ENCODE measurements around the gene RELCH.

The RELCH gene

GRCh38 chr18:62347089-62347506 is 160.0 kb downstream of the RELCH start:
- no peak overlapping the region for H3K27ac ChIP-seq
- TF ChIP-seq, protein P1, sequence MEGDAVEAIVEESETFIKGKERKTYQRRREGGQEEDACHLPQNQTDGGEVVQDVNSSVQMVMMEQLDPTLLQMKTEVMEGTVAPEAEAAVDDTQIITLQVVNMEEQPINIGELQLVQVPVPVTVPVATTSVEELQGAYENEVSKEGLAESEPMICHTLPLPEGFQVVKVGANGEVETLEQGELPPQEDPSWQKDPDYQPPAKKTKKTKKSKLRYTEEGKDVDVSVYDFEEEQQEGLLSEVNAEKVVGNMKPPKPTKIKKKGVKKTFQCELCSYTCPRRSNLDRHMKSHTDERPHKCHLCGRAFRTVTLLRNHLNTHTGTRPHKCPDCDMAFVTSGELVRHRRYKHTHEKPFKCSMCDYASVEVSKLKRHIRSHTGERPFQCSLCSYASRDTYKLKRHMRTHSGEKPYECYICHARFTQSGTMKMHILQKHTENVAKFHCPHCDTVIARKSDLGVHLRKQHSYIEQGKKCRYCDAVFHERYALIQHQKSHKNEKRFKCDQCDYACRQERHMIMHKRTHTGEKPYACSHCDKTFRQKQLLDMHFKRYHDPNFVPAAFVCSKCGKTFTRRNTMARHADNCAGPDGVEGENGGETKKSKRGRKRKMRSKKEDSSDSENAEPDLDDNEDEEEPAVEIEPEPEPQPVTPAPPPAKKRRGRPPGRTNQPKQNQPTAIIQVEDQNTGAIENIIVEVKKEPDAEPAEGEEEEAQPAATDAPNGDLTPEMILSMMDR (conservative IDR thresholded peaks at IDR 0.05) = no peak
- TF ChIP-seq ZFX (IDR thresholded peaks at IDR 0.05) = no peak

GRCh38 chr18:62348474-62348873 is 161.4 kb downstream of the RELCH start:
- no peak for TF ChIP-seq ZFX (IDR thresholded peaks at IDR 0.05)
- TF ChIP-seq, protein P1 (conservative IDR thresholded peaks at IDR 0.05) = no peak
- no peak overlapping the region for H3K27ac ChIP-seq

DNA sequence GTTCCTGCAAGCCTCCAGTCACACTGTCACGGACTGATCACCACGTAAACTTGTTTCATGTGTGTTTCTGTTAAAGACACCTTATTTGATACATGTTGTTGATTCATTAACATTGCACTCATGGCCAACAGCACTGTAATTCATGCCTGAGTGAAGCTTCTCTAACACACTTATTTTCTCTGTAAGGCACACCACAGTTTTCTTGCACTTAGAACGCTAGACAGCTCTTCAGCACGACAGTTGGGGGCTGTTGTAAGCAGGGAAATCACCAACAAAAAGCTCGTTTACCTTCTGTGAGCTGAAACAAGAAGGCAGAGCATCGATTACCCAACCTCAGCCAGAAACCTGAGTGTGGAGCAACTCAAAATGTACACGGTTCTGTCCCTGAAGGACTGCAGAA is 166.1 kb downstream of the RELCH start:
- TF ChIP-seq, protein P1 (conservative IDR thresholded peaks at IDR 0.05) = no peak
- no peak for TF ChIP-seq ZFX (IDR thresholded peaks at IDR 0.05)
- no peak overlapping the region for H3K27ac ChIP-seq

- no peak overlapping the region for H3K27ac ChIP-seq
- TF ChIP-seq ZFX (IDR thresholded peaks at IDR 0.05) = no peak
- TF ChIP-seq, protein P1 (conservative IDR thresholded peaks at IDR 0.05) = no peak
Observed at GRCh38 chr18:62354151-62354550, 167.1 kb downstream of the RELCH start.

DNA sequence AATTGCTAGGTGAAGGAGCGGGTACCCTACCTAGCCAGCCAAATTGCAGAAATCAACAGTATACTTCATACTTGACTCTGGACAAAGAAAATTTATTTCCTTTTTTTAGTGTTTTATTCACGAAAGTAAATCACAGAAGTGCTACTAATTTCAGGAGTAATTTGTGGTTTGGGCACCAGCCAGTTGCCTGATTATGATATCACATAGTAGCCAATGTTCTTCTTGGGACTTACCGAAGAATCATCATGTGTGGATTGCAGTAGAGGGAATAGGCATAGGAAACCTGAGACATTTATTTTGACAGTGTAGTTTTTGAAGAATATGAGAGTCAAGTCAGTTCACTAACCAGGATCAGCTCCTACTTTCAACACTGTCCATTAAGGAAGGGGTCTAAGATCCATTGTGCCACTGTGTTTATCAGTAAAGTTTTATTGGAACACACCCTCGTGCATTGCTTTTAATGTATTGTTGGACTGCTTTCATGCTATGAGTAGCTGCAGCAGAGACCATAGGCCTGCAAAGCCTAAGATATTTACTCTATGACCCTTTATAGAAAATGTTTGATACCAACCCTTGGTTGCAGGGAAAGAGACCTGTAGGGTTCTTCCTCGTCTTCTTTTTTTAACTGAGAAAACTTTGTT is 170.1 kb downstream of the RELCH start:
- no peak for TF ChIP-seq ZFX (IDR thresholded peaks at IDR 0.05)

More for the DNA sequence above, 170.1 kb downstream of the RELCH start:
- H3K27ac ChIP-seq = no peak overlapping the region

All from C4-2B (cell line).